Stimulated activated CD8-positive, alpha-beta memory T cell treated with anti-CD3 and anti-CD28 coated beads, Interleukin-7, amount 100 ng/mL, for 48 hours (primary cell): Measurements from ENCODE around the gene COL17A1.

Source experiments
- DNase-seq, 2 donors: peaks; one replicate each; pipeline ENCODE4 v3.0.0-alpha.2; 2020; ENCODE audit warnings: low read depth in 1 of 2; ENCODE audit errors: extremely low read depth in 1 of 2

Gene COL17A1

GRCh38 chr10:104034401-104035193, 51.1 kb downstream of the COL17A1 start:
- DNase-seq = no peak

- DNase-seq = no peak
These were observed 51.7 kb downstream of the COL17A1 start for GRCh38 chr10:104033966-104034365.

GRCh38 chr10:104033401-104033930, 52.2 kb downstream of the COL17A1 start:
- DNase-seq = no peak

GRCh38 chr10:104032144-104032775, 53.4 kb downstream of the COL17A1 start:
- DNase-seq = no peak

- DNase-seq = no peak
These were observed 54.0 kb downstream of the COL17A1 start for GRCh38 chr10:104031631-104032030.

GRCh38 chr10:104029521-104029860, 56.2 kb downstream of the COL17A1 start:
- DNase-seq = no peak

- DNase-seq = no peak
These were observed 56.7 kb downstream of the COL17A1 start for GRCh38 chr10:104028823-104029520.

GRCh38 chr10:104028146-104028545, 57.5 kb downstream of the COL17A1 start:
- DNase-seq = peak in 1 of 2 donors; percentile 5

- no peak for DNase-seq
These were observed 58.9 kb downstream of the COL17A1 start for GRCh38 chr10:104026762-104027161.

- DNase-seq = no peak
These were observed 60.2 kb downstream of the COL17A1 start for GRCh38 chr10:104025524-104025923.

- DNase-seq = no peak
These were observed 63.7 kb downstream of the COL17A1 start for GRCh38 chr10:104022026-104022425.

- no peak for DNase-seq
These were observed 64.4 kb downstream of the COL17A1 start for GRCh38 chr10:104021246-104021645.

- DNase-seq = no peak
These were observed 65.7 kb downstream of the COL17A1 start for GRCh38 chr10:104020020-104020419.

- DNase-seq = no peak
These were observed 67.2 kb downstream of the COL17A1 start for GRCh38 chr10:104018471-104018870.

- DNase-seq = no peak
These were observed 69.0 kb downstream of the COL17A1 start for GRCh38 chr10:104016661-104017060.

GRCh38 chr10:104014176-104014575, 71.5 kb downstream of the COL17A1 start:
- DNase-seq = no peak

- no peak for DNase-seq
These were observed 72.2 kb downstream of the COL17A1 start for GRCh38 chr10:104013489-104013888.

GRCh38 chr10:104011904-104012303, 73.8 kb downstream of the COL17A1 start:
- no peak for DNase-seq

GRCh38 chr10:104005172-104005863, 80.4 kb downstream of the COL17A1 start:
- DNase-seq = no peak

- no peak for DNase-seq
These were observed 82.8 kb downstream of the COL17A1 start for GRCh38 chr10:104002911-104003310.

- DNase-seq = no peak
These were observed 86.9 kb downstream of the COL17A1 start for GRCh38 chr10:103998805-103999204.
